Measurements from ENCODE around the gene DPF3.

GRCh38 chr14:72776701-72777261 lies 117.1 kb downstream of the DPF3 start:
- TF ChIP-seq CTCF (IDR thresholded peaks at IDR 0.05 in 4 of 5, conservative IDR thresholded peaks at IDR 0.05 in 1 of 5) (no peak), POLR2A (IDR thresholded peaks at IDR 0.05) (no peak)

Measured in gastrocnemius medialis (tissue), 4 donors.